ENCODE data around the gene TPM4. TPM values are rescaled to one million over a fixed set of nuclear protein-coding genes. Genes with fewer than 3 reads are reported as not detected.

Gene TPM4
- total and polyA plus RNA-seq, 2 of the 8 experiments (the other 6 are each of a cell fraction or from before 2014, with no cell fraction given): 160 to 359 TPM

DNA sequence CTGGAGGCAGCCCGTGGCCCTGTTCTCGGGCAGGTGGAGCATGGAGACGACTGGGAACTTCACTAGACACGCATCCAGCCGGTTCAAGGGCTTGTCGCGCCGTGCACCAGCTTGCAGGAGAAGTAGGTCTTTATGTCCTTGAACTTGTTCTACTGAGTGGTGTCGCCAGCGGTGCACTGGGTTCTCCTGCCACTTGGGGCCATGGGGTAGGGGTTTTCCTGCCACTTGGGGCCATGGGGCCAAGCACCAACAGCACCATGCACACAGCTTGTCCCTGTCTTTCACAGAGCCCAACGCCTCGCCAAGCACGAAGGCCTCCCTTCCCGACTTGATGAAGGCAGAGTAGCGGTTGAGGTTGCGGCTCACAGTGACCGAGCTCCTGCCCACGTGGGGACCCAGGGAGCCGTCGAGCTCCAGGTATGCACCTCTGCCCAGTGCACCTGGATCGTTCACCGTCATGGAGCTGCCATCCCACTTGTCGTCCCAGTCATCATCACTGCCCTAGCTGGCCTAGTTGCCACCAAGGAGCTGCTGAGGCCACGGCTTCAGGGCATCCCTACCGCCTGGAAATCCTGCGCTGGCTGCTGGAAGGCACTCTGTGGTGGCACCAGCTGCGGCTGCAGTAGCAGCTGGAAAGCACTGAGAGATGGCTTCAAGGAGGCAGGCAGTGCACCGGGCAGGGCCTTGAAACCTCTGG is 40.5 kb upstream of the TPM4 start (continued):
- TF ChIP-seq RAD21 (IDR thresholded peaks at IDR 0.05 in 1 of 2, conservative IDR thresholded peaks at IDR 0.05 in 1 of 2; ENCODE audit: low read depth in 2 of 2, low read length in 2 of 2) (no peak), TEAD4 (IDR thresholded peaks at IDR 0.05; ENCODE audit: low read depth, low read length) (no peak), SP1 (IDR thresholded peaks at IDR 0.05; ENCODE audit: low read depth, low read length) (no peak)
